A673 (cell line): Measurements from ENCODE around the gene ITGB4.

ENCODE experiments used
- EZH2 ChIP-seq: fragments of 200-600 bp; sonication (generic); IDR thresholded peaks from 2 replicates; pipeline ENCODE4 v1.6.1; 2017; ENCODE audit warnings: borderline replicate concordance, low read depth, mild to moderate bottlenecking, mixed read lengths, antibody characterized with exemption, low read length; ENCODE audit not compliant: poor library complexity, severe bottlenecking
- TF ChIP-seq, protein P1 (sequence below): fragments of 300-800, 200-600 bp; sonication (generic); conservative IDR thresholded peaks from 2 replicates; pipeline ENCODE4 v1.5.1; 2017; ENCODE audit warnings: low read depth, mild to moderate bottlenecking, antibody characterized with exemption, low read length, moderate library complexity, mixed read lengths

- TF ChIP-seq, protein P1, sequence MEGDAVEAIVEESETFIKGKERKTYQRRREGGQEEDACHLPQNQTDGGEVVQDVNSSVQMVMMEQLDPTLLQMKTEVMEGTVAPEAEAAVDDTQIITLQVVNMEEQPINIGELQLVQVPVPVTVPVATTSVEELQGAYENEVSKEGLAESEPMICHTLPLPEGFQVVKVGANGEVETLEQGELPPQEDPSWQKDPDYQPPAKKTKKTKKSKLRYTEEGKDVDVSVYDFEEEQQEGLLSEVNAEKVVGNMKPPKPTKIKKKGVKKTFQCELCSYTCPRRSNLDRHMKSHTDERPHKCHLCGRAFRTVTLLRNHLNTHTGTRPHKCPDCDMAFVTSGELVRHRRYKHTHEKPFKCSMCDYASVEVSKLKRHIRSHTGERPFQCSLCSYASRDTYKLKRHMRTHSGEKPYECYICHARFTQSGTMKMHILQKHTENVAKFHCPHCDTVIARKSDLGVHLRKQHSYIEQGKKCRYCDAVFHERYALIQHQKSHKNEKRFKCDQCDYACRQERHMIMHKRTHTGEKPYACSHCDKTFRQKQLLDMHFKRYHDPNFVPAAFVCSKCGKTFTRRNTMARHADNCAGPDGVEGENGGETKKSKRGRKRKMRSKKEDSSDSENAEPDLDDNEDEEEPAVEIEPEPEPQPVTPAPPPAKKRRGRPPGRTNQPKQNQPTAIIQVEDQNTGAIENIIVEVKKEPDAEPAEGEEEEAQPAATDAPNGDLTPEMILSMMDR: no peak
- no peak for TF ChIP-seq EZH2
Measured at GRCh38 chr17:75729351-75729750, 8.1 kb downstream of the ITGB4 start.
